GM19035 (cell line): Measurements from ENCODE around the gene AP3B2.
"Not testable (repeated sequence)": the region's sequence is repeated elsewhere in the genome, so short reads cannot be mapped to it uniquely, and the experiment has no call there.

Source experiments
- ATAC-seq: cut with Tn5 transposase; IDR thresholded peaks from one replicate; pipeline ENCODE4 v1.9.1; 2021; ENCODE audit not compliant: unreplicated experiment

Gene AP3B2

GRCh38 chr15:82649226-82649999 lies 60.3 kb downstream of the AP3B2 start:
- ATAC-seq: no peak

DNA sequence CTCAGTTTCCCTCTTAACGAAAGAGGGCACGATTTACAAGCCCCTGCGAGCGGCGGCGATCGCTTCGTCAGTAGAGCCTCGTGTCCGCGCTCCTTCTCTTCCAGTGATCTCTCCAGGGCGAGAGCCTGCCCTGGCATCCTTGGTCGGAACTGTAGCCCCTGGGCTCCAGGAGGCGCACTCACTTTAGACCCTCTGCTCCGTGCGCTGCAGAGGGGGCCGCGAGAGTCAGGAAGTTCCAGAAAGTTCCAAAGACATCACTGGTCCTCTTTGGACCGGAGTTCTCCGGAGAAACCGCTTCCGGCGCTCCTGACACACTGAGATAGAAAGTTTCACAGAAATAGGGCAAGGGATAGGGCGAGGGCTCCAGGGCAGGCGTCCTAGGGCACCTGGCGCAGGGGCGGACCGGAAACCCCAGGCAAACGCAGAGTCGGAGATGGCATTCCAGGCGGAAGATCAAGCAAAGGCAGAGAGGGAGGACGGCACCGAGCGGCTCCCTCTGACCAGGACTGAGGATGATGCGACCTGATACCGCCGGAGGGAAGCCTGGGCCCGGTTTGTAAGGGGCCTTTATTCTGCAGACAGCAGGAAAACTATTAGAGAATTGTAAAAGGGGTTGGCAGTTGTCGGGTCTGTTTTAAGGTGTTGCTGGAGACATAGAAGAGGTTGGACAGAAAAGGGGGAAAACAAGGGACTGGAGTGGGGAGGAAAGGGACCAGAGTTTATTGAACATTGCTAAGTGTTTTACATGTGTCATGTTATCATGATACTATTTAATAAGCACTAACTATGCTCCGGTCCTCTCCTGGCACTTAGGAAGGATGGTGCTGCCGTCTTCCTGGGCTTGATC lies 61.2 kb downstream of the AP3B2 start:
- no peak for ATAC-seq

GRCh38 chr15:82647835-82648256 lies 61.8 kb downstream of the AP3B2 start:
- ATAC-seq: no peak

- ATAC-seq: no peak
Observed at GRCh38 chr15:82647045-82647834, 62.4 kb downstream of the AP3B2 start, which contains the start of gene CPEB1. Gene CPEB1 (minus strand): TSS chr15:82647363. CDS start chr15:82628459, 18,904 bp downstream.

DNA sequence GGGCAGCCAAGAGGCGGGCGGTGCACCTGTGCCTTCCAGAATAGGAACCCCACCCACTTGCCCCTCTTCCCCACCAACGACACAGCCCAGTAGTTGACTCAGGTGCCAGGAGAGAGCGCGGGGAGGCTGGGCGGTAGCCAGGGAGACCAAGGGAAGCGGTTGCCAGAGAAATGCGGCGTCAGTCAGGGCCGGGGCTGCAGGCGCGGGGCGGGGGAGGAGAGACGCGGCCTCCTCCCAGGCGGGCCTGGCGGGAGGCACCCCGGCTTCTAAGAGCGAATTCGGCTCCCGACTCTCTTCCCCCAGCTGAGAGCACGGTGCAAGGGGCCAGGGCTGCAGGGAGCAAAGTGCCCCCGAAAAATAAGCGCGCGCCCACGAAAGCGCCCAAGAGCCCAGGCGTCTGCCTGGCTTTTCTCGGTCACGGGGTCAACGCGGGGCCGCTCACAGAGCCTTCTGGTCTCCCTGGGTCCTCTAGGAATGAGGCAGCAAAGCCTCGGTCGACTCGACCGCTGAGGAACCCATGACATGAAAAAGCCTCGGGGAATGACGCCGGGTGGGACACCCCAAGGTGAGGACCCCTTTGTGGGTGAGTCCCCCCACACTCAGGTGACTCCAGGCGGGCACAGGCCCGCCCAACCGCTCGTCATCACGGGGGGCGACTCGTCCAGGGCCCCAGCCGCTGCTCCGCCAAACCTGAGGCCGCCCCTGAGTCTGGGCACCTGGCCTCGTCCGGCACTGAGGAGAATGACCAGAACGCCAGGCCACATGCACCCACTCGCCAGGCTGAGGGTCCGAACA lies 63.2 kb downstream of the AP3B2 start:
- ATAC-seq: no peak

DNA sequence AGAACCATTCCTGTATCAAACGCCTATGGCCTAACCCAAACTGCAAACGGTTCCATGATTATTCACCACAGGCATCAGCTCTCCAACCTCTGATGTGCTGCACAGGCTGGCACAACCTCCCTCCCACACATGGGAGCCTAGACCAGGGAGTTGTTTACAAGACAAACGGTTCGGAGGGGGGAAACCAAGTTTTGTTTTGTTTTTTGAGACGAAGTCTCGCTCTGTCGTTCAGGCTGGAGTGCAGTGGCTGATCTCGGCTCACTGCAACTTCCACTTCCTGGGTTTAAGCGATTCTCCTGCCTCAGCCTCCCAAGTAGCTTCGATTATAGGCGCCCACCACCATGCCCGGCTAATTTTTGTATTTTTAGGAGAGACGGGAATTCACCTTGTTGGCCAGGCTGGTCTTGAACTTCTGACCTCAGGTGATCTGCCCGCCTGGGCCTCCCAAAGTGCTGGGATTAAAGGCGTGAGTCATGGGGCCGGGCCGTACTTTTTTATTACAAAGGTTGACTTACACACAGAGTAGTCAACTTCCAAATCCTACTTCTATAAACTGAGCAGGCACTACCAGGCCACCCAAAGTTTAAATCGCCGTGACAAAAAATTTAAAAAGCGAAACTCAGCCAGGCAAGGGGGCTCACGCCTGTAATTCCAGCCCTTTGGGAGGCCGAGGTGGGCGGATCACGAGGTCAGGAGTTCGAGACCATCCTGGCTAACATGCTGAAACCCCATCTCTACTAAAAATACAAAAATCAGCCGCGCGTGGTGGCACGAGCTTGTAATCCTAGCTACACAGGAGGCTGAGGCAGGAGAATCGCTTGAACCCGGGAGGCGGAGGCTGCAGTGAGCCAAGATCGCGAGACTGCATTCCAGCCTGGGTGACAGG lies 64.5 kb downstream of the AP3B2 start:
- ATAC-seq: not testable (repeated sequence)

GRCh38 chr15:82643992-82644391 lies 65.7 kb downstream of the AP3B2 start:
- ATAC-seq: no peak

- no peak for ATAC-seq
Observed at GRCh38 chr15:82642656-82643055, 67.0 kb downstream of the AP3B2 start.

GRCh38 chr15:82641129-82641798 lies 68.4 kb downstream of the AP3B2 start:
- ATAC-seq: no peak

- no peak for ATAC-seq
Observed at GRCh38 chr15:82640672-82641071, 69.0 kb downstream of the AP3B2 start.

- no peak for ATAC-seq
Observed at GRCh38 chr15:82635798-82636197, 73.9 kb downstream of the AP3B2 start.

DNA sequence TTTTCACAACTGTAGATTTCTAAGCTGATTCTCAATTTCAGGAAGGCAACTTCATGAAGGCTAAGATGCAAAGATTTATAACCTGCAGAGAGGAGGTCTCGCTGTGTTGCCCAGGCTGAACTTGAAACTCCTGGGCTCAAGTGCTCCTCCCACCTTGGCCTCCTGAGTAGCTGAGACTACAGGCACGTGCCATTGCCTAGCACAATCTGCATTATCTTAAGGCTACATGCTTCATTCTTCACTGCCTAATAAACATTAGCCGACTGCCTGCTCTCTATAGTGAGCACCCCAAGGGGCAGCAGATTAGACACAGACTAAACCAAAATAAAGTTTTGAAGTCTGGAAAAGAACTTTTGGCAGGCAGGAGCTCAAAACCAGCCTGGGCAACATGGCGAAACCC lies 79.6 kb downstream of the AP3B2 start:
- no peak for ATAC-seq

- ATAC-seq: no peak
Observed at GRCh38 chr15:82625136-82625535, 84.5 kb downstream of the AP3B2 start.

DNA sequence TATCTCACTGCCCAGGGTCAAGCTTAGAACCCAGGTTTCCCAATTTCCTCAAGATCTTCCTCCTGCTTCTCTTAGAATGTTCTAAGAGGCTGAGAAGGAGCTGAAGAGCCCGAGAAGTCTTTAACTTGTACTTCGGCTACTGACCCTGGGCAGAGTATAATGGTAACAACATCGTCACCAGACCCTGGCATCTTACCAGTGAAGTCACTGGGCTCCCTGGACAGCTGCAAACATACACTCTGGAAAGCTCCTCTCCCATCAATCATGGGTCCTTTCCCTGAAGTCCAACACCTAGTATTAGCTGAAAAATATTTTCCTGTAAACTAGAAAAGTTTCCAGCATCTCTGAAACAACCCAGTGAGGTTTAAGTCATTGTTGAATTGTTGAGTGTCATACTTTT lies 85.2 kb downstream of the AP3B2 start:
- no peak for ATAC-seq

DNA sequence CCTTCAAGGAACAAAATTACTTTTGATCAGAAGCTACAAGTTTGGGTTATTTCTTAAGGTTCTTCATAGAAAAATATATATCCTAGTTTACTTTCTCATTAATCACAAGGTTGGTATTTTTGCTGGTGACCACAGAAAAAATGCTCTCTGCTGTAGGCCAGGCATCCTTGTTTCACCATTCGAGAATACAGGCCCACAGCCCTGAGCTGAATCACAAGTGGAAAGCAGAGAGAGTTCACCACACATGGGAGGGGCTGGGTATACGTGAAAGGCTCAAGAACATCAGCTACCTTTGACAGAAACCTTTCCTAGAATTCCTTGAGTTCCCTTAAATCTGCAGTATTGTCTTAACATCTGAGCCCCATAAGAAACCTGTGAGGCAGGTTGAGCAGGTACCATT lies 85.7 kb downstream of the AP3B2 start:
- no peak for ATAC-seq

DNA sequence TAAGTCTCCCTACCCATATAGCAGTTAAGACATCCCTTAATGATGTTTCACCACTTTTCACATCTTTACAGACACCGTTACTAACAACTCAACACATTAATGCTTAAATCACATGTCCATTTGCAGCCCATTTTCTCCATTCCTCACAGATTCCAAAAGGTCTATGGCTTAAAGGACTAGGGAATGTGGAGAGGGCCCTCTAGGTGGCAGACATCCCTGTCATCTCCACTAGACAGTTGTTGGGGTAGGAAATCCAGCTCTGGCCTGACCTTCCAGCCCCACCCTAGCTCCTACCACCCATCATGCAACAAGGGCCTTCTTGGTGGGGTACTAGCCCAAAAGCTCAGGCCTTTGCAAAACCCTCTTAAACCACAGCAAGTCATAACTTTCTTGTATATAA lies 87.7 kb downstream of the AP3B2 start:
- ATAC-seq: no peak

- ATAC-seq: no peak
Observed at GRCh38 chr15:82613747-82614146, 95.9 kb downstream of the AP3B2 start.

DNA sequence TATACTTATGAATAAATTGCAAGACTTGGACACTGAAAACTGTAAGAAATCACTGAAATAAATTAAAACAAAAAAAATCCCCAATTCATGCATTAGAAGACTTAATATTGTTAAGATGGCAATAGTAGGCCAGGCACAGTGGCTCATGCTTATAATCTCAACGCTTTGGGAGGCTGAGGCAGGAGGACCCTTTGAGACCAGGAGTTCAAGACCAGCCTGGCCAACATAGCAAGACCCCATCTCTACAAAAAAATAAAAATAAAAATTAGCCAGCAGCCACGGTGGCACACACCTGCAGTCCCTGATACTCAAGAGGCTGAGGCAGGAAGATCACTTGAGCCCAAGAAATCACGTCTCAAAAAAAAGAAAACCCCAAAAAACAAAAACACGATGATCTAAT lies 98.3 kb downstream of the AP3B2 start:
- no peak for ATAC-seq
